ENCODE data around the gene LDLRAD1. TPM values are rescaled to one million over a fixed set of nuclear protein-coding genes. Genes with fewer than 3 reads are reported as not detected.
"Not testable (repeated sequence)": the region's sequence is repeated elsewhere in the genome, so short reads cannot be mapped to it uniquely, and the experiment has no call there.

LDLRAD1 gene
- total RNA-seq, 1 donor from 2014 or later: not detected

DNA sequence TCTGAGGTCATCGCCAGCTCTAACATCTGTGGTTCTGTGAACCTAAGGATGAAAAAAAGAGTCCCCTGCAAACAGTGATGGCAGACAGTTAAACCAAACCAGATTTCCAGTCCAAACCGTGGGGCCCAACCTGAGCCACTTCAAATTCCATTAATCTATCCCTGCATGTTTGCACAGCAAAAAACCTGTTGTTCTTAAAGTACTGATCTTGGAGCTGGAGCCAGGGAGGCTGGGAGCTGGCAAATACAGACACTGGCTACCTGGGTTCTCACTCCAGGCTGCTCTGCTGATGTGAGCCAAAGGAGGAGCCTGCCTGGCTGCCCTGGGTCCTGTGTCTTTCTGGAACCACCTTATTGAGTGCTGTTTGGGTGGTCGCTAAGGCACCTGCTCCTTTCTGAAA lies 16.4 kb downstream of the LDLRAD1 start:
- H3K27me3 ChIP-seq (ENCODE audit: control insufficient read depth, insufficient read depth, low read length): peaks cover 5% of the 10 kb centered on the region
- TF ChIP-seq, protein P1, sequence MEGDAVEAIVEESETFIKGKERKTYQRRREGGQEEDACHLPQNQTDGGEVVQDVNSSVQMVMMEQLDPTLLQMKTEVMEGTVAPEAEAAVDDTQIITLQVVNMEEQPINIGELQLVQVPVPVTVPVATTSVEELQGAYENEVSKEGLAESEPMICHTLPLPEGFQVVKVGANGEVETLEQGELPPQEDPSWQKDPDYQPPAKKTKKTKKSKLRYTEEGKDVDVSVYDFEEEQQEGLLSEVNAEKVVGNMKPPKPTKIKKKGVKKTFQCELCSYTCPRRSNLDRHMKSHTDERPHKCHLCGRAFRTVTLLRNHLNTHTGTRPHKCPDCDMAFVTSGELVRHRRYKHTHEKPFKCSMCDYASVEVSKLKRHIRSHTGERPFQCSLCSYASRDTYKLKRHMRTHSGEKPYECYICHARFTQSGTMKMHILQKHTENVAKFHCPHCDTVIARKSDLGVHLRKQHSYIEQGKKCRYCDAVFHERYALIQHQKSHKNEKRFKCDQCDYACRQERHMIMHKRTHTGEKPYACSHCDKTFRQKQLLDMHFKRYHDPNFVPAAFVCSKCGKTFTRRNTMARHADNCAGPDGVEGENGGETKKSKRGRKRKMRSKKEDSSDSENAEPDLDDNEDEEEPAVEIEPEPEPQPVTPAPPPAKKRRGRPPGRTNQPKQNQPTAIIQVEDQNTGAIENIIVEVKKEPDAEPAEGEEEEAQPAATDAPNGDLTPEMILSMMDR (IDR thresholded peaks at IDR 0.05; ENCODE audit: insufficient read depth, low read length, poor library complexity, severe bottlenecking): no peak
- no peaks in the 10 kb centered on the region for H3K36me3 ChIP-seq (ENCODE audit: control insufficient read depth, insufficient read depth, low read length)
- no peak overlapping the region for H3K4me3 ChIP-seq (ENCODE audit: low read depth, low read length)
- DNase-seq (ENCODE audit: low read depth): no peak

DNA sequence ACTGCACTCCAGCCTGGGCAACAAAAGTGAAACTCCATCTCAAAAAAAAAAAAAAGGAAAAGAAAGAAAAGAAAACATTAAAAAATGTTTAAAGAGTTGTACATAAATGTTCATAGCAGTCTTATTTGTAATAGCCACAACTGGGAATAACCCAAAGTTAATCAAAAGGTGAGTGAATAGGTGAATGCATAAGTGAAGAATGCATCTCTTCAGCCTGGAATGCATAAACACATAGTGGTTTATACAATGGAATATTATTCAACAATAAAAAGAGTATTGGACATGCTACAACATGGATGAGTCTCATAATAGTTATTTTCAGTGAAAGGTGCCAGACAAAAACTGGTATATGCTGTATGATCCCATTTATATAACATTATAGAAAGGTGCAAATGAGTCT lies 18.1 kb downstream of the LDLRAD1 start:
- Histone ChIP-seq H3K27me3 (ENCODE audit: control insufficient read depth, insufficient read depth, low read length) (peaks cover 5% of the 10 kb centered on the region), H3K4me3 (ENCODE audit: low read depth, low read length) (no peak overlapping the region), H3K36me3 (ENCODE audit: control insufficient read depth, insufficient read depth, low read length) (no peaks in the 10 kb centered on the region)
- DNase-seq (ENCODE audit: low read depth): no peak
- TF ChIP-seq, protein P1 (IDR thresholded peaks at IDR 0.05; ENCODE audit: insufficient read depth, low read length, poor library complexity, severe bottlenecking): no peak

DNA sequence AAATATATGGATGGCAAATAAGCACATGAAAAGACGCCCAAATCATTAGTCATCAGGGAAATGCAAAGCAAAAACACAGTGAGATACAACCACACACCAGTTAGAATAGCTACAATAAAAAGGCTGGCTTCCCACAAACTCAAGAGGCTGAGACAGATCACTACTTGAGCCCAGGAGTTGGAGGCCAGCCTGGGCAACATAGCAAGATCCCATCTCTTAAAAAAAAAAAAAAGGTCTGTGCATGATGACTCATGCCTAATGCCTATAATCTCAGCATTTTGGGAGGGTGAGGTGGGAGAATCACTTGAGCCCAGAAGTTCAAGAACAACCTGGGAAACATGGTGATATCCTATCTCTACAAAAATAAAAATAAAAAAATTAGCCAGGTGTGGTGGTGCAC lies 19.8 kb downstream of the LDLRAD1 start:
- no peaks in the 10 kb centered on the region for H3K36me3 ChIP-seq (ENCODE audit: control insufficient read depth, insufficient read depth, low read length)

DNA sequence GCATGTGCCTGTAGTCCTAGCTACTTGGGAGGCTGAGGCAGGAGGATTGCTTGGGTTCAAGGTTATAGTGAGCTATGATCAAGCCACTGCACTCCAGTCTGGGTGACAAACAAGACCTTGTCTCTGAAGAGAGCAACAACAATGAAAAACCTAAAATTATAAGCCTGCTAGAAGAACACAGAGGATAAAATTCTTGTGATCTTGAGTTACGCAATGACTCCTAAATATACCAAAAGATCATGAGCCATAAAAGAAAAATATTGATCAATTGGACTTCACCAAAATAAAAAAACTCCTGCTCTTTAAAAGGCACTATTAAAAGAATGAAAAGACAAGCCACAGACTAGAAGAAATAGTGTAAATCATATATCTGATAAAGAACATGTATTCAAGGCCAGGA lies 22.3 kb downstream of the LDLRAD1 start:
- no peak overlapping the region for H3K4me3 ChIP-seq (ENCODE audit: low read depth, low read length)
- no peaks in the 10 kb centered on the region for H3K27me3 ChIP-seq (ENCODE audit: control insufficient read depth, insufficient read depth, low read length)
- no peak for DNase-seq (ENCODE audit: low read depth)

More for the DNA sequence above, 19.8 kb downstream of the LDLRAD1 start:
- peaks cover 5% of the 10 kb centered on the region for H3K27me3 ChIP-seq (ENCODE audit: control insufficient read depth, insufficient read depth, low read length)
- no peak overlapping the region for H3K4me3 ChIP-seq (ENCODE audit: low read depth, low read length)
- TF ChIP-seq, protein P1 (IDR thresholded peaks at IDR 0.05; ENCODE audit: insufficient read depth, low read length, poor library complexity, severe bottlenecking): no peak
- no peak for DNase-seq (ENCODE audit: low read depth)

DNA sequence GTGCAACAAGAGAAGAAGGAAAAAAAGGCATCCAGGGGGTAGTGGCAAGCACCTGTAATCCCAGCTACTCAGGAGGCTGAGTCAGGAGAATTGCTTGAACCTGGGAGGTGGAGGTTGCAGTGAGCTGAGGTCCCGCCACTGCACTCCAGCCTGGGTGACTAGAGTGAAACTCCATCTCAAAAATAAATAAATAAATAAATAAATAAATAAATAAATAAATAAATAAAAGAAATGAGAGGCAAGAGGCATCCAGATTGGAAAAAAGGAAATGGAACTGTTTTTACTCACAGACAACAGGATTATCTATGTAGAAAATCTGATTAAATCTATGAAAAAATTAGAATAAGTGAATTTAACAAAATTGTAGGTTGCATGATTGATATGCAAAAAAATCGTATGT lies 23.5 kb downstream of the LDLRAD1 start:
- not testable (repeated sequence) for H3K36me3 ChIP-seq (ENCODE audit: control insufficient read depth, insufficient read depth, low read length); H3K4me3 ChIP-seq (ENCODE audit: low read depth, low read length); DNase-seq (ENCODE audit: low read depth); H3K27me3 ChIP-seq (ENCODE audit: control insufficient read depth, insufficient read depth, low read length)

More for the DNA sequence above, 22.3 kb downstream of the LDLRAD1 start:
- H3K36me3 ChIP-seq (ENCODE audit: control insufficient read depth, insufficient read depth, low read length): no peaks in the 10 kb centered on the region
- TF ChIP-seq, protein P1 (IDR thresholded peaks at IDR 0.05; ENCODE audit: insufficient read depth, low read length, poor library complexity, severe bottlenecking): no peak

DNA sequence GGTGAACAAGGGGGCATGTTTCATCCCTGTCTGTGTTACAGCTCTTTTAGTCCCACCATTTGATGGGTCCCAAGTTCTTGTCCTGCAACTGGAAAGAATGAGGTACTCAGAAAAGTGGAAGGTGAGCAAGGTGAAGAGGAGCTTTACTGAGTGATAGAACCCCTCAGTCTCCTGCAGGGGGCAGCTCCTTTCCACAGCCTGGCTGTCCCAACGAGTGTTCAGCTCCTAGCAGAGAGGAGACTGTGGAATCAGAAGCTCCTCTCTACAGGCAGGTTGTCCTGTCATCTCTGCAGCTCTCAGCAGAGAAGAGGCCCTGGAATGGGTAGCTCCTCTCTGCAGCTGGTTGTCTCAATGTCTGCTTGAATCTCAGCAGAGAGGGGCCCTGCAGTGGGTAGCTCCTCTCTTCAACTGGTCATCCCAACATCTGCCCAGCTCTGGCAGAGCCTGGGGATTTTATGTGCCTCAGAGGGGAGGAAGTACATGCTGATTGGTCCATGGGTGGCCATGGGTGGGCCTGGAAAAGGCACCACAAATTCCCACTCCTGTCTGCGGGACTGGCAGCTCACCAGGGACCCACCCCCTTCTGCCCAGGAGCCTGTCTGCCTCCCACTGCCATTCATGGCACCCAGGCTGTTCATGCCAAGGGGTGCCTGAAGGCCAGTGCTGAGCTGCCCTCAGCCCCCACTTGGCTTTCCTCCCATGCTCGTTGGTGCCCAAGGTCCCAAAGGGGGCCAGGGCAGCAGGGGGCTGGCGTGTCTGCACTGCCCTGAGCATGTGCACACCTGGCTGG lies 25.7 kb downstream of the LDLRAD1 start:
- Histone ChIP-seq H3K36me3 (ENCODE audit: control insufficient read depth, insufficient read depth, low read length) (no peaks in the 10 kb centered on the region), H3K4me3 (ENCODE audit: low read depth, low read length) (no peak overlapping the region), H3K27me3 (ENCODE audit: control insufficient read depth, insufficient read depth, low read length) (no peaks in the 10 kb centered on the region)
- DNase-seq (ENCODE audit: low read depth): no peak
- TF ChIP-seq, protein P1 (IDR thresholded peaks at IDR 0.05; ENCODE audit: insufficient read depth, low read length, poor library complexity, severe bottlenecking): no peak
